Endothelial cell of umbilical vein (primary cell): ENCODE data around the gene M1AP. TPM values are rescaled to one million over a fixed set of nuclear protein-coding genes. Genes with fewer than 3 reads are reported as not detected.

Experiments
- BruUV-seq: library from RNA; stranded (reverse); fragments of 400-500 nt; replicated peaks from 2 replicates; lab custom pipeline; 2021; lab: Mats Ljungman, UMichigan
- CTCF ChIA-PET: fragments of 300-600, 350-600 bp; sonication (Branson Sonifier 250); formaldehyde crosslinking; loops from one replicate; lab custom pipeline; 2021; ENCODE audit warnings: antibody characterized with exemption, inconsistent platforms; lab: Charles Lee
- POLR2A ChIA-PET: fragments of 300-600, 350-600 bp; sonication (Branson Sonifier 250); formaldehyde crosslinking; loops from one replicate; lab custom pipeline; 2021; ENCODE audit warnings: antibody characterized with exemption, inconsistent platforms; lab: Charles Lee
- DNase-seq: peaks from one replicate; pipeline ENCODE4 v3.0.0-alpha.2; 2011; ENCODE audit warnings: low read depth, low spot score
- FAIRE-seq: peaks from 2 replicates; lab custom pipeline; 2011; peaks lifted over from hg19 to GRCh38; lab: Jason Lieb, UNC
- H2AFZ ChIP-seq: 2 replicates; pipeline ENCODE4 v1.6.0; 2012; ENCODE audit warnings: low read depth, low read length, control low read depth, inconsistent platforms
- H3K27ac ChIP-seq: 2 replicates; pipeline ENCODE4 v1.5.1; 2011; ENCODE audit warnings: low read depth, mild to moderate bottlenecking, control low read depth, low read length, moderate library complexity; ENCODE audit not compliant: insufficient read depth
- H3K27me3 ChIP-seq, 2 experiments: 2 replicates each; pipeline versions ENCODE4 v1.6.0 to v1.6.1; 2011; ENCODE audit warnings: low read length in 2 of 2, mixed read lengths in 1 of 2; ENCODE audit not compliant: control insufficient read depth in 2 of 2, insufficient read depth in 2 of 2
- H3K36me3 ChIP-seq, 2 experiments: 2 replicates in 1 of 2; 3 replicates in 1 of 2; pipeline ENCODE4 v1.5.1; 2011; ENCODE audit warnings: low read length in 2 of 2, mild to moderate bottlenecking in 1 of 2, moderate library complexity in 1 of 2; ENCODE audit not compliant: control insufficient read depth in 2 of 2, insufficient read depth in 2 of 2; ENCODE audit errors: extremely low read depth in 1 of 2
- H3K4me1 ChIP-seq: 3 replicates; pipeline ENCODE4 v1.5.1; 2011; ENCODE audit warnings: mild to moderate bottlenecking, low read length; ENCODE audit not compliant: control insufficient read depth, insufficient read depth; ENCODE audit errors: extremely low read depth
- H3K4me2 ChIP-seq: 2 replicates; pipeline ENCODE4 v1.6.1; 2011; ENCODE audit warnings: low read length, control low read depth, mixed read lengths; ENCODE audit not compliant: insufficient read depth
- H3K4me3 ChIP-seq, 3 experiments: fragments of 200-600 bp in 1 of 3; sonication (generic), shearing (Covaris generic) in 1 of 3; replicated peaks in 1 of 3; 2 replicates each; pipeline ENCODE4 v1.5.1; 2011 to 2016; ENCODE audit warnings: control low read depth in 3 of 3, low read length in 3 of 3, mild to moderate bottlenecking in 2 of 3, inconsistent platforms in 1 of 3, low read depth in 1 of 3, moderate library complexity in 1 of 3; ENCODE audit not compliant: insufficient read depth in 1 of 3
- H3K79me2 ChIP-seq: 2 replicates; pipeline ENCODE4 v1.6.0; 2012; ENCODE audit warnings: low read length, inconsistent platforms; ENCODE audit not compliant: control insufficient read depth, insufficient read depth
- H3K9ac ChIP-seq: replicated peaks from 2 replicates; pipeline ENCODE3; 2011; ENCODE audit warnings: low read length, control low read depth; ENCODE audit not compliant: insufficient read depth; ENCODE audit errors: extremely low read depth
- H3K9me1 ChIP-seq: replicated peaks from 3 replicates; pipeline ENCODE4 v1.6.0; 2011; ENCODE audit warnings: mild to moderate bottlenecking, low read length; ENCODE audit not compliant: control insufficient read depth, insufficient read depth; ENCODE audit errors: extremely low read depth
- H3K9me3 ChIP-seq: replicated peaks from 2 replicates; pipeline ENCODE4 v1.5.1; 2012; ENCODE audit warnings: low read length, inconsistent platforms; ENCODE audit not compliant: control insufficient read depth, insufficient read depth
- H4K20me1 ChIP-seq: replicated peaks from 2 replicates; pipeline ENCODE3; 2011; ENCODE audit warnings: mild to moderate bottlenecking, low read length; ENCODE audit not compliant: control insufficient read depth, insufficient read depth; ENCODE audit errors: extremely low read depth
- CTCF ChIP-seq, 2 donors: IDR thresholded peaks; 1 replicate in 1 of 2; 2 replicates in 1 of 2; pipeline ENCODE4 v1.5.1; 2011; ENCODE audit warnings: low read length in 2 of 2, mild to moderate bottlenecking in 2 of 2, moderate library complexity in 2 of 2, control low read depth in 1 of 2, inconsistent platforms in 1 of 2, low read depth in 1 of 2; ENCODE audit not compliant: insufficient read depth in 1 of 2; ENCODE audit errors: extremely low read depth in 1 of 2
- EZH2 ChIP-seq: IDR thresholded peaks from 2 replicates; pipeline ENCODE4 v1.6.1; 2012; ENCODE audit warnings: borderline replicate concordance, low read depth, mild to moderate bottlenecking, moderate library complexity, low read length, inconsistent platforms; ENCODE audit not compliant: severe bottlenecking
- FOS ChIP-seq: IDR thresholded peaks from 2 replicates; pipeline ENCODE4 v1.6.1; 2011; ENCODE audit warnings: mild to moderate bottlenecking, low read length, moderate library complexity, borderline replicate concordance; ENCODE audit not compliant: insufficient read depth
- MYC ChIP-seq: IDR thresholded peaks from one replicate; pipeline ENCODE4 v1.6.1; 2011; ENCODE audit warnings: mild to moderate bottlenecking, low read depth, low read length
- POLR2A ChIP-seq: IDR thresholded peaks from 2 replicates; pipeline ENCODE4 v1.6.1; 2012; ENCODE audit warnings: low read depth, mild to moderate bottlenecking, control low read depth, low read length
- POLR2AphosphoS5 ChIP-seq: IDR thresholded peaks from 2 replicates; pipeline ENCODE4 v1.6.1; 2012; ENCODE audit warnings: low read depth, mild to moderate bottlenecking, control low read depth, low read length, moderate library complexity; ENCODE audit not compliant: insufficient read depth
- dilution Hi-C: fragments of 300-500 bp; cut with MboI; formaldehyde crosslinking; loops from one replicate; pipeline ENCODE4 v1.15.0; 2019; ENCODE audit warnings: low sequenced_read_pairs; ENCODE audit not compliant: extremely low pct_ligation_motif_present
- intact Hi-C: fragments of 100-400 bp; cut with micrococcal nuclease; formaldehyde crosslinking; loops from one replicate; pipeline ENCODE4 v1.10.0; 2022
- polyA plus RNA-seq, 4 experiments: library from polyadenylated mRNA; depleted of rRNA in 3 of 4; stranded (reverse) in 3 of 4; unstranded in 1 of 4; fragments of >200 nt; gene quantifications; 2 replicates each; pipeline versions ENCODE4 v1.2.1 to v1.2.3, GENCODE V29; 2011 to 2012; ENCODE audit warnings: missing spikeins in 1 of 4
- total RNA-seq: library from RNA; stranded (reverse); gene quantifications from 2 replicates; pipeline ENCODE4 v1.2.3, GENCODE V29; 2021

The M1AP gene
- total and polyA plus RNA-seq, 2 donors (not counting 3 experiments of a cell fraction or from before 2014, with no cell fraction given), result 0.04 TPM; not detected in 1

GRCh38 chr2:74691929-74692328, 43.8 kb upstream of the M1AP start:
- dilution Hi-C loops, result no loop called here

GRCh38 chr2:74690571-74690970, 42.4 kb upstream of the M1AP start:
- Histone ChIP-seq H3K9me3 (no peaks in the 10 kb centered on the region), H3K4me2 (no peak overlapping the region), H3K9me1 (no peaks in the 10 kb centered on the region), H3K79me2 (no peaks in the 10 kb centered on the region), H3K27me3 (peaks cover 22% of the 10 kb centered on the region in 2 experiments), H3K36me3 (no peaks in the 10 kb centered on the region), H3K27ac (no peak overlapping the region), H2AFZ (no peak overlapping the region), H3K4me1 (no peaks in the 10 kb centered on the region), H3K9ac (no peak overlapping the region), H3K4me3 (no peak overlapping the region), H4K20me1 (no peaks in the 10 kb centered on the region)
- dilution Hi-C loops, result no loop called here
- POLR2A ChIA-PET, result no interaction called here
- peak; percentile 68 for DNase-seq
- no TSS peak for BruUV-seq
- TF ChIP-seq CTCF (IDR thresholded peaks at IDR 0.05; ENCODE audit: extremely low read depth in 1 of 2, insufficient read depth in 1 of 2, low read depth in 1 of 2, low read length in 2 of 2) (peak; percentile 61 to 65), POLR2AphosphoS5 (no peak), POLR2A (no peak), FOS (no peak), MYC (no peak), EZH2 (no peak)
- peak; percentile 62 for FAIRE-seq
- intact Hi-C loops, result loop anchor here (1.0 to 2.0 kb wide), 4 partner anchors 25 to 714 kb away; no protein-coding TSS in a partner anchor
- CTCF ChIA-PET, result interaction anchor here (0.6 to 3.0 kb wide), 29 partner anchors 9 to 718 kb away, joined by 3 to 87 read pairs (median 4); partner anchors contain the start of gene HK2

More at GRCh38 chr2:74691929-74692328, 43.8 kb upstream of the M1AP start:
- Histone ChIP-seq H3K27ac (no peak overlapping the region), H3K79me2 (no peaks in the 10 kb centered on the region), H3K4me3 (no peak overlapping the region), H3K4me2 (no peak overlapping the region), H3K36me3 (no peaks in the 10 kb centered on the region), H3K9me1 (no peaks in the 10 kb centered on the region), H3K9ac (no peak overlapping the region), H3K4me1 (no peaks in the 10 kb centered on the region), H4K20me1 (no peaks in the 10 kb centered on the region), H3K27me3 (peaks cover 22% of the 10 kb centered on the region in 2 experiments), H3K9me3 (no peaks in the 10 kb centered on the region), H2AFZ (no peak overlapping the region)
- FAIRE-seq (no peak), DNase-seq (no peak)
- no TSS peak for BruUV-seq
- intact Hi-C loops, result loop anchor here (2.0 kb wide), 1 partner anchor 713 kb away; no protein-coding TSS in a partner anchor
- ChIA-PET POLR2A (no interaction called here), CTCF (interaction anchor here (0.9 to 3.0 kb wide), 3 partner anchors 22 to 184 kb away, joined by 3 to 87 read pairs (median 27); no protein-coding TSS in a partner anchor)
- no peak for TF ChIP-seq MYC
